ENCODE data around the gene ELP1.

ELP1 gene

GRCh38 chr9:108836781-108837180 lies 97.1 kb downstream of the ELP1 start:
- Histone ChIP-seq H3K4me3 (ENCODE audit: low read depth, low read length) (no peak overlapping the region), H3K9me3 (ENCODE audit: control insufficient read depth, insufficient read depth, low read depth, low read length) (no peaks in the 10 kb centered on the region), H3K4me1 (ENCODE audit: control insufficient read depth, insufficient read depth, low read length) (peaks cover 8% of the 10 kb centered on the region), H3K36me3 (ENCODE audit: control insufficient read depth, insufficient read depth, low read length) (no peaks in the 10 kb centered on the region), H3K9ac (ENCODE audit: low read length) (no peak overlapping the region), H3K27ac (ENCODE audit: low read depth, low read length) (no peak overlapping the region), H3K27me3 (ENCODE audit: control insufficient read depth, insufficient read depth, low read length) (no peaks in the 10 kb centered on the region)

DNA sequence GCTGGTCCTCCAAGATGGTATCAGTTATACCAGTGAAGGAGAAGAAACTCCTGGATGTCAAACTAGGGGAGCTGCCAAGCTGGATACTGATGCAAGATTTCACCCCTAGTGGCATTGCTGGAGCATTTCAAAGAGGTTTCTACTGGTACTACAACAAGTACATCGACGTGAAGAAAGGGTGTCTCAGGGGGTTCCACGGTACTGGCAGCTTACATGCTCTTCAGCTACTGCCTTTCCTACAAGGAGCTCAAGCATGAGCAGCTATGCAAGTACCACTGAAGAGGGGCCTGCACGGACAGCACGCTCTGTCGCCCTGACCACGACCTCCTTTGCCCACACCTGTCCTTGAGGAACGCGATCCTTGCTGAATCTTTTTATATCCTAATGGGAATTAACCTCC lies 97.6 kb downstream of the ELP1 start:
- no peak overlapping the region for H3K4me3 ChIP-seq (ENCODE audit: low read depth, low read length)
- no peaks in the 10 kb centered on the region for H3K36me3 ChIP-seq (ENCODE audit: control insufficient read depth, insufficient read depth, low read length)
- no peak overlapping the region for H3K9ac ChIP-seq (ENCODE audit: low read length)
- peaks cover 8% of the 10 kb centered on the region for H3K4me1 ChIP-seq (ENCODE audit: control insufficient read depth, insufficient read depth, low read length)
- no peaks in the 10 kb centered on the region for H3K27me3 ChIP-seq (ENCODE audit: control insufficient read depth, insufficient read depth, low read length)
- H3K27ac ChIP-seq (ENCODE audit: low read depth, low read length): no peak overlapping the region
- H3K9me3 ChIP-seq (ENCODE audit: control insufficient read depth, insufficient read depth, low read depth, low read length): no peaks in the 10 kb centered on the region

GRCh38 chr9:108835831-108836230 lies 98.1 kb downstream of the ELP1 start:
- no peak overlapping the region for H3K4me3 ChIP-seq (ENCODE audit: low read depth, low read length)
- no peaks in the 10 kb centered on the region for H3K36me3 ChIP-seq (ENCODE audit: control insufficient read depth, insufficient read depth, low read length)
- H3K9ac ChIP-seq (ENCODE audit: low read length): no peak overlapping the region
- H3K9me3 ChIP-seq (ENCODE audit: control insufficient read depth, insufficient read depth, low read depth, low read length): no peaks in the 10 kb centered on the region
- H3K27me3 ChIP-seq (ENCODE audit: control insufficient read depth, insufficient read depth, low read length): no peaks in the 10 kb centered on the region
- H3K27ac ChIP-seq (ENCODE audit: low read depth, low read length): no peak overlapping the region
- H3K4me1 ChIP-seq (ENCODE audit: control insufficient read depth, insufficient read depth, low read length): peaks cover 8% of the 10 kb centered on the region

DNA sequence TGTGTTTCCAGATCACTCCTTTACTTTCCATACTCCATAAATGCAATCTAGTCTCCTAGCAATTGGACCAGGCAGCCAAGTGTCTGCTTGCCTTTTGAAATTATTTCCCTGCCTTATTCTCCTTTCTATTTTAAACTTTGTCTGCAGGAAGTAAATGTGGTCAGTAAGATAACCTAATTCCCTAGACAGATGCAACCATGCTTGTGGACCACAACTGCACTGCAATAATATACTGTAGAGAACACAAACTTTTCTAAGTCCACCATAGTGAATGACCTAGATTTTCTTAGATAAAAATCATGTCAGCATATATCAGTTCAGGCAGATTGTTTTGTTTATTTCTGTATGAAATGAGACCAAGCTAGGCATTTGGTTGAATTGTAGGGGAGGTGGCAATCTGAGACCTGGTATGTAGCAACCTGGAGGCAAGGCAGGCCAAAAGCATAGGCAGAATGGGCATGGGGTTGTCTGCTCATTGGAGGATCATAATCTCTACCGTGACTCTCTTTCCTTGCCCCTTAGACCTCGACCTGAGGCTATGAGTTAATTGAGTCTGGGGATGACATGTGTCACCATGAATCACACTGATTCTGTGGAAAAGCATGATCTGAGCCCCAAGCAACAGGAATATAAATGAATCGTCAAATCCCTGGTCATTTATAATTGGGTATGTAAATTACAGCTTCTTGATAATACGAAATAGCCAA lies 98.8 kb downstream of the ELP1 start:
- H3K4me3 ChIP-seq (ENCODE audit: low read depth, low read length): no peak overlapping the region
- no peaks in the 10 kb centered on the region for H3K9me3 ChIP-seq (ENCODE audit: control insufficient read depth, insufficient read depth, low read depth, low read length)
- no peak overlapping the region for H3K27ac ChIP-seq (ENCODE audit: low read depth, low read length)
- H3K4me1 ChIP-seq (ENCODE audit: control insufficient read depth, insufficient read depth, low read length): peaks cover 8% of the 10 kb centered on the region
- no peaks in the 10 kb centered on the region for H3K27me3 ChIP-seq (ENCODE audit: control insufficient read depth, insufficient read depth, low read length)
- H3K9ac ChIP-seq (ENCODE audit: low read length): no peak overlapping the region
- no peaks in the 10 kb centered on the region for H3K36me3 ChIP-seq (ENCODE audit: control insufficient read depth, insufficient read depth, low read length)

DNA sequence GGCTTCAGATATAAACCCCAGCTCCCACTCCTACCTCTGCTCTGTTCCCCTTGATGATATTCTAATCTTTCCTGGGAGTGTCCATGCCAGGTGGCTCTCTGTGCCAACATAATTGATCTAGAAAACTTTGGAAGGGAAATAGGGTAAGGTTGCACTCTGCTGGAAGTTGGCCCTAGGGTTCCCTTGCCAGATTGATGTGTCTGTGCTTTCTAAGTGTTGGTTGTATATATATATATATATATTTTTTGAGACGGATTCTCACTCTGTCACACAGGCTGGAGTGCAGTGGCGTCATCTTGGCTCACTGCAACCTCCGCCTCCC lies 101.8 kb downstream of the ELP1 start:
- Histone ChIP-seq H3K9ac (ENCODE audit: low read length) (no peak overlapping the region), H3K4me3 (ENCODE audit: low read depth, low read length) (no peak overlapping the region), H3K9me3 (ENCODE audit: control insufficient read depth, insufficient read depth, low read depth, low read length) (no peaks in the 10 kb centered on the region), H3K27me3 (ENCODE audit: control insufficient read depth, insufficient read depth, low read length) (no peaks in the 10 kb centered on the region), H3K27ac (ENCODE audit: low read depth, low read length) (no peak overlapping the region), H3K4me1 (ENCODE audit: control insufficient read depth, insufficient read depth, low read length) (peaks cover 8% of the 10 kb centered on the region), H3K36me3 (ENCODE audit: control insufficient read depth, insufficient read depth, low read length) (no peaks in the 10 kb centered on the region)

DNA sequence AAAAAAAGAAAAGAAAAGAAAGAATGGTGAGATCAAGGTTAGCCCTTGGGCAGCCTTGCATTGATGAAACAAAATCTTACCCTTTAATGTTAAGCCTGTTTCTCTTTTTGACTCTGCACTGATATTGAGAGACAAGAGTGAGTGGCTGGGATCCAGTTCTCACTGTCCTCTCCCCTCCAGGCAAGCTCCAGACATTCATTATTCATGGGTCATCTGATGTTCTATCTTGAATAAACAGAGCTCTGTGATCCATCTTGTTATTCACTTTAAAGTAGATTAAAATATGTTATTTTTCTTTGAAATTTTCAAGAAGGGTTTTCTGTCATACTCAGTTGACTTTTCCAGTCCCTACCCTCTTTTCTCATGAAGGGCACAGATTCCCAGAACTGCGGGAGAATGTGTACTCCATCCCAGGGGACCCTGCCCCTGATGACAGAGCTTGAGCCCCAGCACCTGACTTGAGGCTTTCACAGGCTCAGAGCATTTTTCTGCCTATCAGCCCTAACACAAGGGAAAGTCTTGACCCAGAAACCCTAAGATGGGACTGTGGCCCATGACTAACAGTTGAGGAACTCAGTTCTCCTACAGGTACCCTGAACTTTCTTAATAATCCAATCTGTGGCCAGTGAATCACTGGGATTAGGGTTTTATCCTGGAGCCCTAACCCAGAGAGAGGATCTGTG lies 102.3 kb downstream of the ELP1 start:
- Histone ChIP-seq H3K27ac (ENCODE audit: low read depth, low read length) (no peak overlapping the region), H3K4me3 (ENCODE audit: low read depth, low read length) (no peak overlapping the region), H3K4me1 (ENCODE audit: control insufficient read depth, insufficient read depth, low read length) (peaks cover 8% of the 10 kb centered on the region), H3K27me3 (ENCODE audit: control insufficient read depth, insufficient read depth, low read length) (no peaks in the 10 kb centered on the region), H3K36me3 (ENCODE audit: control insufficient read depth, insufficient read depth, low read length) (no peaks in the 10 kb centered on the region), H3K9me3 (ENCODE audit: control insufficient read depth, insufficient read depth, low read depth, low read length) (no peaks in the 10 kb centered on the region), H3K9ac (ENCODE audit: low read length) (no peak overlapping the region)

- H3K4me3 ChIP-seq (ENCODE audit: low read depth, low read length): no peak overlapping the region
- H3K36me3 ChIP-seq (ENCODE audit: control insufficient read depth, insufficient read depth, low read length): no peaks in the 10 kb centered on the region
- peaks cover 9% of the 10 kb centered on the region; the same call in 1 of the 2 replicates for H3K9me3 ChIP-seq (ENCODE audit: control insufficient read depth, insufficient read depth, low read depth, low read length)
- H3K27me3 ChIP-seq (ENCODE audit: control insufficient read depth, insufficient read depth, low read length): no peaks in the 10 kb centered on the region
- no peak overlapping the region for H3K27ac ChIP-seq (ENCODE audit: low read depth, low read length)
- no peak overlapping the region for H3K9ac ChIP-seq (ENCODE audit: low read length)
- H3K4me1 ChIP-seq (ENCODE audit: control insufficient read depth, insufficient read depth, low read length): no peaks in the 10 kb centered on the region
Observed at GRCh38 chr9:108830272-108830671, 103.7 kb downstream of the ELP1 start.

- Histone ChIP-seq H3K27me3 (ENCODE audit: control insufficient read depth, insufficient read depth, low read length) (no peaks in the 10 kb centered on the region), H3K27ac (ENCODE audit: low read depth, low read length) (no peak overlapping the region), H3K4me1 (ENCODE audit: control insufficient read depth, insufficient read depth, low read length) (no peaks in the 10 kb centered on the region), H3K4me3 (ENCODE audit: low read depth, low read length) (no peak overlapping the region), H3K36me3 (ENCODE audit: control insufficient read depth, insufficient read depth, low read length) (no peaks in the 10 kb centered on the region), H3K9ac (ENCODE audit: low read length) (no peak overlapping the region), H3K9me3 (ENCODE audit: control insufficient read depth, insufficient read depth, low read depth, low read length) (peaks cover 29% of the 10 kb centered on the region)
Observed at GRCh38 chr9:108823829-108824228, 110.1 kb downstream of the ELP1 start.
